GM19239 (cell line): ENCODE results near the gene POU4F3.

Experiments used
- DNase-seq: peaks from one replicate; pipeline ENCODE4 v3.0.0; 2011; ENCODE audit warnings: low spot score; ENCODE audit not compliant: insufficient read length
- FAIRE-seq: peaks from 2 replicates; lab custom pipeline; 2011; peaks lifted over from hg19 to GRCh38; lab: Jason Lieb, UNC

POU4F3 gene

GRCh38 chr5:146380714-146381113 lies 42.1 kb downstream of the POU4F3 start:
- DNase-seq = no peak
- no peak for FAIRE-seq

DNA sequence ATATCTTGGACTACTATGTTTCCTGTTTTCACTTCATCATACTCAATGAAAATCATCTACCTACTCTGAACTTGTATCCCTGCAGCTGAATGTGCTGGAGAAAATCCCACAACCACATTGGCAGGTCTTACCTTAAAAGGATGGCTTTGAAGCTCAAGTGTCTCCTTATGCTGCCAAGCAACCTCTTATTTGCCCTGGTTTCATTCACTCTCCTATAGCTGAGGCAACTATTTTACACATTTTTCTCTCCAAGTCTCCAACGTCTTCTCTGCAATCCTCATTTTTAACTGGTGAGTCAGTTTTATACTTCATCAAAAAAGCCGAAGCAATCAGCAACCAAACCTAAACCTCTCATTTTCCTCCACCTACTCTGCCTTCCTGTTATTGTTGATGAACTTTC lies 49.7 kb downstream of the POU4F3 start:
- FAIRE-seq (no peak), DNase-seq (no peak)

DNA sequence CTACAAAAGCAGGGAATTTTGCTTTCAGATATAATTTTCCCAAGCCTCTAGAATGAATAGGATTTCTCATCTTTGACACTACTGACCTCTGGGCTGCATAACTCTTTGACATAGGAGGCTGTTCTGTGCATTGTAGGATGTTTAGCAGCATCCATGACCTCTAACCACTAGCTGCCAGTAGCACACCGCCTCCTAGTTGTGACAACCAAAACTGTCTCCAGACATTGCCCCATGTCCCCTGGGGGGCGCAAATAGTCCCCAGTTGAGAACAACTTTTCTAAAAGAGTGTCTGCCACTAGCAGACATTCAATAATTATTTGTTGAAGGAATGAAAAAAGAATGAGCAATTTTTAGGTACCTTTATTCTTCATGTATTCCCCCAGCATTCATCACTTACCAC lies 51.8 kb downstream of the POU4F3 start:
- no peak for FAIRE-seq
- DNase-seq = no peak
